ENCODE data around the gene LHFPL2.

Gene LHFPL2

GRCh38 chr5:78622302-78622971 lies 26.1 kb downstream of the LHFPL2 start:
- TF ChIP-seq TAF1 (IDR thresholded peaks at IDR 0.05; ENCODE audit: borderline replicate concordance, insufficient read depth, low read length) (no peak), REST (IDR thresholded peaks at IDR 0.05; ENCODE audit: insufficient read depth in 1 of 2, low read depth in 2 of 2, low read length in 2 of 2) (no peak), POLR2AphosphoS5 (IDR thresholded peaks at IDR 0.05; ENCODE audit: low read depth, low read length) (no peak), FOXP2 (optimal IDR thresholded peaks at IDR 0.05; ENCODE audit: borderline replicate concordance, extremely low read depth, extremely low read length, insufficient read depth) (no peak)

GRCh38 chr5:78621291-78621738 lies 27.3 kb downstream of the LHFPL2 start:
- TF ChIP-seq POLR2AphosphoS5 (IDR thresholded peaks at IDR 0.05; ENCODE audit: low read depth, low read length) (no peak), FOXP2 (optimal IDR thresholded peaks at IDR 0.05; ENCODE audit: borderline replicate concordance, extremely low read depth, extremely low read length, insufficient read depth) (no peak), REST (IDR thresholded peaks at IDR 0.05; ENCODE audit: insufficient read depth in 1 of 2, low read depth in 2 of 2, low read length in 2 of 2) (no peak), TAF1 (IDR thresholded peaks at IDR 0.05; ENCODE audit: borderline replicate concordance, insufficient read depth, low read length) (no peak), SIN3A (IDR thresholded peaks at IDR 0.05; ENCODE audit: borderline replicate concordance, insufficient read depth, low read length) (no peak)

- TF ChIP-seq FOXP2 (optimal IDR thresholded peaks at IDR 0.05; ENCODE audit: borderline replicate concordance, extremely low read depth, extremely low read length, insufficient read depth) = no peak
These were observed 30.3 kb downstream of the LHFPL2 start for GRCh38 chr5:78618303-78618702.

- TF ChIP-seq POLR2AphosphoS5 (IDR thresholded peaks at IDR 0.05; ENCODE audit: low read depth, low read length) (no peak), SIN3A (IDR thresholded peaks at IDR 0.05; ENCODE audit: borderline replicate concordance, insufficient read depth, low read length) (no peak), REST (IDR thresholded peaks at IDR 0.05; ENCODE audit: insufficient read depth in 1 of 2, low read depth in 2 of 2, low read length in 2 of 2) (no peak), FOXP2 (optimal IDR thresholded peaks at IDR 0.05; ENCODE audit: borderline replicate concordance, extremely low read depth, extremely low read length, insufficient read depth) (no peak), TAF1 (IDR thresholded peaks at IDR 0.05; ENCODE audit: borderline replicate concordance, insufficient read depth, low read length) (no peak)
These were observed 32.9 kb downstream of the LHFPL2 start for GRCh38 chr5:78615697-78616096.

- TF ChIP-seq POLR2AphosphoS5 (IDR thresholded peaks at IDR 0.05; ENCODE audit: low read depth, low read length) = no peak
- TF ChIP-seq FOXP2 (optimal IDR thresholded peaks at IDR 0.05; ENCODE audit: borderline replicate concordance, extremely low read depth, extremely low read length, insufficient read depth) = no peak
- TF ChIP-seq REST (IDR thresholded peaks at IDR 0.05; ENCODE audit: insufficient read depth in 1 of 2, low read depth in 2 of 2, low read length in 2 of 2) = no peak
- TF ChIP-seq SIN3A (IDR thresholded peaks at IDR 0.05; ENCODE audit: borderline replicate concordance, insufficient read depth, low read length) = no peak
- no peak for TF ChIP-seq TAF1 (IDR thresholded peaks at IDR 0.05; ENCODE audit: borderline replicate concordance, insufficient read depth, low read length)
These were observed 33.8 kb downstream of the LHFPL2 start for GRCh38 chr5:78614816-78615215.

Measured in PFSK-1 (cell line).